IPS-11a (cell line): ENCODE results near the gene GALNT10.
"Not testable (repeated sequence)": the region's sequence is repeated elsewhere in the genome, so short reads cannot be mapped to it uniquely, and the experiment has no call there.

Source experiments
- H3K4me3 ChIP-seq: one replicate; pipeline ENCODE4 v1.5.1; 2013; ENCODE audit warnings: low read depth, low read length, control low read depth

The GALNT10 gene

GRCh38 chr5:154190595-154191304, at the start of gene GALNT10:
TSS of gene GALNT10 (plus strand) at chr5:154190733. CDS start at chr5:154190867, 134 bp downstream.
- H3K4me3 ChIP-seq = peak within 1 kb of the TSS; percentile 60

- H3K4me3 ChIP-seq = no peak overlapping the region
Measured at GRCh38 chr5:154141745-154142221, 48.8 kb upstream of the GALNT10 start.

GRCh38 chr5:154143211-154143641, 47.3 kb upstream of the GALNT10 start:
- H3K4me3 ChIP-seq = no peak overlapping the region

GRCh38 chr5:154145268-154145667, 45.3 kb upstream of the GALNT10 start:
- H3K4me3 ChIP-seq = no peak overlapping the region

GRCh38 chr5:154146409-154146808, 44.1 kb upstream of the GALNT10 start:
- no peak overlapping the region for H3K4me3 ChIP-seq

- no peak overlapping the region for H3K4me3 ChIP-seq
Measured at GRCh38 chr5:154147666-154148065, 42.9 kb upstream of the GALNT10 start.

- H3K4me3 ChIP-seq = not testable (repeated sequence)
Measured at GRCh38 chr5:154150471-154150870, 40.1 kb upstream of the GALNT10 start.

GRCh38 chr5:154157483-154158378, 32.8 kb upstream of the GALNT10 start:
- H3K4me3 ChIP-seq = no peak overlapping the region

- no peak overlapping the region for H3K4me3 ChIP-seq
Measured at GRCh38 chr5:154158379-154158737, 32.2 kb upstream of the GALNT10 start.

GRCh38 chr5:154159343-154159742, 31.2 kb upstream of the GALNT10 start:
- H3K4me3 ChIP-seq = no peak overlapping the region

GRCh38 chr5:154162539-154163151, 27.9 kb upstream of the GALNT10 start:
- H3K4me3 ChIP-seq = no peak overlapping the region

- no peak overlapping the region for H3K4me3 ChIP-seq
Measured at GRCh38 chr5:154163327-154164248, 26.9 kb upstream of the GALNT10 start.

- H3K4me3 ChIP-seq = no peak overlapping the region
Measured at GRCh38 chr5:154164249-154164581, 26.3 kb upstream of the GALNT10 start.

- no peak overlapping the region for H3K4me3 ChIP-seq
Measured at GRCh38 chr5:154165886-154166285, 24.6 kb upstream of the GALNT10 start.

- H3K4me3 ChIP-seq = no peak overlapping the region
Measured at GRCh38 chr5:154166901-154167791, 23.4 kb upstream of the GALNT10 start.

- H3K4me3 ChIP-seq = no peak overlapping the region
Measured at GRCh38 chr5:154168395-154168794, 22.1 kb upstream of the GALNT10 start.

GRCh38 chr5:154172785-154173184, 17.7 kb upstream of the GALNT10 start:
- H3K4me3 ChIP-seq = no peak overlapping the region

GRCh38 chr5:154174091-154174490, 16.4 kb upstream of the GALNT10 start:
- H3K4me3 ChIP-seq = no peak overlapping the region

GRCh38 chr5:154176181-154176580, 14.4 kb upstream of the GALNT10 start:
- no peak overlapping the region for H3K4me3 ChIP-seq

GRCh38 chr5:154178661-154179060, 11.9 kb upstream of the GALNT10 start:
- no peak overlapping the region for H3K4me3 ChIP-seq
